NCI-H146 (cell line): ENCODE results near the gene PLSCR3.
"Not testable (repeated sequence)": the region's sequence is repeated elsewhere in the genome, so short reads cannot be mapped to it uniquely, and the experiment has no call there.

Experiments
- DNase-seq: peaks from one replicate; lab custom pipeline; 2025; lab: John Stamatoyannopoulos, UW

The PLSCR3 gene

GRCh38 chr17:7380321-7380720 lies 14.0 kb downstream of the PLSCR3 start:
- peak; percentile 57 for DNase-seq

GRCh38 chr17:7379134-7379533 lies 15.2 kb downstream of the PLSCR3 start:
- DNase-seq: no peak

DNA sequence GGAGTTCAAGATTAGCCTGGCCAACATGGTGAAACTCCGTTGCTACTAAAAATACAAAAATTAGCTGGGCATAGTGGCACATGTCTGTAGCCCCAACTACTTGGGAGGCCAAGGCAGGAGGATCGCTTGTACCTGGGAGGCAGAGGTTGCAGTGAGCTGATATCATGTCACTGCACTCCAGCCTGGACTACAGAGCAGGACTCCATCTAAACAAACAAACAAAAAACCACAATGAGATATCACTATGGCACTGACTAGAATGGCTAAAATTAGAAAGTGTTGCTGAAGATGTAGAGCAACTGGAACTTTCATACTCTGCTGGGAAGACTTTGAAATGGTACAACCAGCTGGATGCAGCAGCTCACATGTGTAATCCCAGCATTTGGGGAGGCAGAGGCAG lies 20.0 kb downstream of the PLSCR3 start:
- no peak for DNase-seq

DNA sequence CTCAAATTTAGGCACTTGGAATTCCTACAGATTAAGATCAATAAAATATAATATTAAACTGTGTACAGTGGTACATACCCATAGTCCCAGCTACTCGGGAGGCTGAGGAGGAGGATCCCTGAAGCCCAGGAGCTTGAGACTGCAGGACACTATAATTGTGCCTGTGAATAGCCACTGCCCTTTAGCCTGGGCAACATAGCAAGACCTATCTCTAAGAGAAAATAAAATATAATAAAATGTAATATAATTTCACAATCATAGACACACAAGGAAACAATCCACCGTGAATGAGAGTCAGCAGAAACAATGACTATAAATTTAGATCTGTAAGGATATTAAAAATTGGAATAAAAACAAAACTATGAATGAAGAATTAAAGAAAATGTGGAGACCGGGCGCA lies 23.5 kb downstream of the PLSCR3 start:
- DNase-seq: no peak

DNA sequence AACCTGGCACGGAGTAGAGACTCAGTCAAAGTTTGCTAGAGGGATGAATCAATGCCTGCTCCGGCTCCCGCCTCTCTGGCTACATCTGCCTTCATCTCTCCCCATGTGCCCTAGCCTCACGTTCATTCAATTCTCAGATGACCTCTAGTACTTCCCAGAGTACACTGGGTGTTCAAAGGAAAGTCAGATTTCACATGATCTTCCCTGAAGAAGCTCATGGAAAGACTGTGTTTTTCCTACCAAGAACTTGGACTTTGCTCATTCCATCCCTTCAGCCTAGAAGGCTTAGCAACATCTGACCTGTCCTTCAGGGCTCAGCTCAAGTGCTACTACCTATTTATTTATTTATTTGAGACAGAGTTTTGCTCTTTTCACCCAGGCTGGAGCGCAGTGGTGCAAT lies 24.5 kb downstream of the PLSCR3 start:
- no peak for DNase-seq

- DNase-seq: not testable (repeated sequence)
These were observed 25.7 kb downstream of the PLSCR3 start for GRCh38 chr17:7368599-7368994.

DNA sequence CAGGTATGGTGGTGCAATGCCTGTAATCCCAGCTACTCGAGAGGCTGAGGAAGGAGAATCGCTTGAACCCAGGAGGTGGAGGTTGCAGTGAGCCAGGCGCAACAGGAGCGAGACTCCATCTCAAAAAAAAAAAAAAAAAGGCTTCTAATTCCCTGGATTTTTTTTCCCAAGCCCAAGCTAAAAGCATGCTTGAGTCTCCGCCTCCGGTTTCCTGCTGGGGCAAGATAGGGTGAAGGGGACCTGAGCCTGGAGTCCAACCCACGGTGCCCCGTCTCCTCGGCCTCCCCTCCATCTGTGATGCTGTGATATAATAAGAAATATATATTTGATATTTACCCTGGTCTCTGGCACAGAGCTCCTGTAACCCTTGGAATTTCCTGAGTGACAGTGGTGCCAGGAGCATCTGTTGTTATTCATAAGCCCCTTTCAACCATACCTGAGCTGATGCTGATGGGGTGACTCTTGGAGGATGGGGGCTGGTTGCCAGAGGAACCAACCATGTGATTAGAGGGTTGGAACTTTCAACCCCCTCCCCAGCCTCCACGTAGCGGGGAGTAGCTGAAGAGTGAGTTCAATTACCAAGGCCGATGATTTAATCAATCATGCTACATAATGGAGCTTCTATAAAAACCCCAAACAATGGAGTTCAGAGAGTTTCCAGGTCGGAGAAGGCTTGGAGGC lies 26.3 kb downstream of the PLSCR3 start:
- DNase-seq: no peak

- DNase-seq: no peak
These were observed 27.2 kb downstream of the PLSCR3 start for GRCh38 chr17:7367083-7367482.

- not testable (repeated sequence) for DNase-seq
These were observed 28.4 kb downstream of the PLSCR3 start for GRCh38 chr17:7365963-7366362.

DNA sequence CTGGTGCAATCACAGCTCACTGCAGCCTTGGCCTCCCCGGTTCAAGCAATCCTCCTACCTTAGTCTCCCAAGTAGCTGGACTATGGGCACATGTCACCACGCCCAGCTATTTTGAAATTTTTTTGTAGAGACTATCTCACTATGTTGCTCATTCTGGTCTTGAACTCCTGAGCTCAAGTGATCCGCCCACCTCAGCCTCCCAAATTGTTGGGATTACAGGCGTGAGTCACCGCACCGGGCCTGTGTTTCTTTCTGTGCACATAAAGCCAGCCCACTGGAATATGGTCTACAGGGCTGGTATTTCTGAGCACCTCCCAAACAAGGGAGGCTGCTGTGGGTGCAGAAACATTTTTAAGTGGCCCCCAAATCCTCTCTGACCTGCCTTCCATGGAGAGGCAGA lies 31.0 kb downstream of the PLSCR3 start:
- no peak for DNase-seq

DNA sequence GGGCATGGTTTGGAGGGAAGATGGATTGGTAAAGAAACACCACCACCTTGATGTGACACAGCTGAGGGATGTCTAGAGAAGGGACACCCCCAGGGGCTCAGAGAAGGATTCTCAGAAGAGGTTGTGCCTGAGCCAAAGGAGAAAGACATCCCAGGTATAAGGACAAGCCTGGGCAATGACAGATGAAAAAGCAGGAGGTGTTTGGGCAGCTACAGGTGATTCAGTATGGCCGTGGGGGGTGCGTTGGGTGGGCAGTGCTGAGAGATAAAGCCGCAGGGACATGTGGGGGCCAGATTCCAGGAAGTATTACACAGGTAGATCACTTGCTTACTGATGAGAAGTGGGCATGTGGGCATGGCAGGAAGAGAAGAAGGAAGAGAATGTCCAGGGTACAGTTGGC lies 32.4 kb downstream of the PLSCR3 start:
- DNase-seq: no peak

GRCh38 chr17:7357381-7357780 lies 36.9 kb downstream of the PLSCR3 start:
- DNase-seq: no peak

- DNase-seq: no peak
These were observed 37.6 kb downstream of the PLSCR3 start for GRCh38 chr17:7356756-7357155.

DNA sequence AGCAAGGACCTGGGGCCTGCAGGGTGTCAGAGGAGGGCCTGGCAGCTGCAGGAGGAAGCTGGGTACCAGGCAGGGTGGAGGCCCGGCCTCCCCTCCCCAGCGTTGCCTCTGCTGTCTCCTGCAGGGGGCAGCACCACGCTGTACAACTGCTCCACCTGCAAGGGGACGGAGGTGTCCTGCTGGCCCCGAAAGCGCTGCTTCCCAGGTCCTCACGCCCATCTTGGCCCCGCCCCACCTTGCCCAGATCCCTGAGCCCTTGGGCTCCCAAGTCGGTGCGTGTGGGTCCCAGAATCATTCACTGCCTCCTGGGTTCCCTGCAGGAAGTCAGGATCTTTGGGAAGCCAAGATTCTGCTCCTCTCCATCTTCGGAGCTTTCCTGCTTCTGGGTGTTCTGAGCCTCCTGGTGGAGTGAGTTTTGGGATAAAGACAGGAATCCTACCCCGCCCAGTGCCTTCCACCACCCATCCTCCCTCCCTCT lies 38.2 kb downstream of the PLSCR3 start:
- peak; percentile 83 for DNase-seq

DNA sequence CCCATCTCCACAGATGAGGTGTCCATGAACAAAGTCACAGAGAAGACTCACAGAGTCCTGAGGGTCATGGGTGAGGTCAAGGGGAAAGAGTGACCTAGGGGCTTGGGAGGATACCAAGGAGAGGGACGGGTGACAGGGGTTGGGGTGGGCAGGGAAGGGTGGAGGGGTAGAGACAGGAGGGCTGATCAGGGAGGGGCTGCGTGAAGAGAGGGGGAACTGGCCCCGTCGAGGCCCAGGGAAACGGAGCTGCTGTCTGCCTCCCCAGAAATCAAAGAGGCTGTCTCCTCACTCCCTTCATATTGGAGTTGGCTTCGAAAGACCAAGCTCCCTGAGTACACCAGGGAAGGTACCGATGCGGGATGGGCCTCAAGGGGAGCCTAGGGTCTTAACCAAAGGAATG lies 38.8 kb downstream of the PLSCR3 start:
- DNase-seq: no peak

DNA sequence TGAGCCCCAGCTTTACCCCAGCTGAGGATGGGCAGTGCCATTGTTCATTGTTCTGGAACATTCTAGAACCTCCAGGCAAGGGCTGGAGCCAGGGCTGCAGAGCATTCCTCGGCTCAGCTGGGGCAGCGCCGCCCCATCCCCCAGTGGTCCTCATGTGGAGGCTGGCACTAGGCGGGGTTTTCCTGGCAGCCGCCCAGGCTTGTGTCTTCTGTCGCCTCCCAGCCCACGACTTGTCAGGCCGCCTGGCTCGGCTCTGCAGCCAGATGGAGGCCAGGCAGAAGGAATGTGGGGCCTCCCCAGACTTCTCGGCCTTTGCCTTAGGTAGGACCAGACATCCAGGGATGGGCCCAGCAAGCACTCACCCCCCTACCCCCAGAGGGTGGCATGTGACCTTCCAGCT lies 39.3 kb downstream of the PLSCR3 start, which contains the start of gene TMEM95:
TMEM95 (plus strand) TSS at position 104 of the 400 bp plus-strand sequence; CDS start at position 153, 49 bp downstream.
- DNase-seq: no peak

DNA sequence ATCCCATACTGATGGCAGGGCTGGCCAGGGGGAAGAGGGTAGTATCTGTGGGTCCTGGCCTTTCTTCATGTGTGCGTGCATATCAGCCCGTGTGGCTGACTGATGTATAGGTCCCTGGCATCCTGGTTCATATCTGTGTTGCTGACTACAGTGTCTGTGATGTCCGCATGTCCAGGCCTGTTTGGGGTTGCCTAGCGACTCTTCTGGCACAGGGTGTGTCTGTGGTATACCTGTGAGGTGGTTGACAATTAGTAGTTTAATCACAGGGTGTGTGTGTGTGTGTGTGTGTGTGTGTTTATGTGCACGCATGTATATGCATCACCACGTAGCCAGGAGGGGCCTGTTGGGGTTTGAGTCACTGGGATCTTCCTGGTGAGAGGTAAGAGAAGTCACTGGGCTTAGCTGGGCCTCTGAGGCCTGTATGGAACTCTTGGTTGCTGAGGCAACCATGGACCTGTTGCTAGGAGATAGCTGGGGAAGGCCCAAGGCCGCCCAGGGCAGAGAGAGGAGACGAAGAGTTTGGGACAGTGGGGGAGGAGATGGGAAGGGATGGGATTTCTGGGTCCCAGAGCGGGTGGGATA lies 40.0 kb downstream of the PLSCR3 start:
- DNase-seq: peak; percentile 28

DNA sequence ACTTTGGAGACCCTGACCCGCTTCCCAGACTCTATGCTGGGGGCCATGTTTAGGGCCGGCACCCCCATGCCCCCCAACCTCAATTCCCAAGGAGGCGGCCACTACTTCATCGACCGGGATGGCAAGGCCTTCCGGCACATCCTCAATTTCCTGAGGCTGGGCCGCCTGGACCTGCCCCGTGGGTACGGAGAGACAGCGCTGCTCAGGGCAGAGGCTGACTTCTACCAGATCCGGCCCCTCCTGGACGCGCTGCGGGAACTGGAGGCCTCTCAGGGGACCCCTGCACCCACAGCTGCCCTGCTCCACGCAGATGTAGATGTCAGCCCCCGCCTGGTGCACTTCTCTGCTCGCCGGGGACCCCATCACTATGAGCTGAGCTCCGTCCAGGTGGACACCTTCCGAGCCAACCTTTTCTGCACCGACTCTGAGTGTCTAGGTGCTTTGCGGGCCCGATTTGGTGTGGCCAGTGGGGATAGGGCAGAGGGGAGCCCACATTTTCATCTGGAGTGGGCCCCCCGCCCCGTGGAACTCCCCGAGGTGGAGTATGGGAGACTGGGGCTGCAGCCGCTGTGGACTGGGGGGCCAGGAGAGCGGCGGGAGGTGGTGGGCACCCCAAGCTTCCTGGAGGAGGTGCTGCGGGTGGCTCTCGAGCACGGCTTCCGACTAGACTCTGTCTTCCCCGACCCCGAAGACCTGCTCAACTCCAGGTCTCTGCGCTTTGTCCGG lies 41.3 kb downstream of the PLSCR3 start:
- no peak for DNase-seq

DNA sequence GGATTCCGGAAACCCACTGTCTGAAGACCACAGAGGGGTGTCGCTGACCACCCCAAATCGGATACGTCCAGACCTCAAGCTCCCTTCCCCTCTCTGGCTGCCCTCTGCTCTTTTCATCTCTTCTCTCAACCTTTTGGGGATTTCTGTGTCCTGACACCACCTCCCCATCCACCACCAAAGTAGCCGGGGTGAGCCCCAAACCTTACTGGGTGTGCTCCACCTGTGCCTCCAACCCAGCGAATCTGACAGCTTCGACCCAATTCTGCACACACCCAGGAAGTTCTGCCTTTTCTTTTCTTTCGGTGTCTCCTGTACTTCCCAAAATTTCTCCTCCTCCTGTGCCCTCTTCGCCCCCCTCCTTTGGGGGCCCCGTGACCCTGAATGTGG lies 41.8 kb downstream of the PLSCR3 start:
- no peak for DNase-seq

- peak; percentile 74 for DNase-seq
These were observed 42.4 kb downstream of the PLSCR3 start, which contains the start of gene KCTD11 for GRCh38 chr17:7351665-7352502. TSS of gene KCTD11 (plus strand) at chr17:7352162.

DNA sequence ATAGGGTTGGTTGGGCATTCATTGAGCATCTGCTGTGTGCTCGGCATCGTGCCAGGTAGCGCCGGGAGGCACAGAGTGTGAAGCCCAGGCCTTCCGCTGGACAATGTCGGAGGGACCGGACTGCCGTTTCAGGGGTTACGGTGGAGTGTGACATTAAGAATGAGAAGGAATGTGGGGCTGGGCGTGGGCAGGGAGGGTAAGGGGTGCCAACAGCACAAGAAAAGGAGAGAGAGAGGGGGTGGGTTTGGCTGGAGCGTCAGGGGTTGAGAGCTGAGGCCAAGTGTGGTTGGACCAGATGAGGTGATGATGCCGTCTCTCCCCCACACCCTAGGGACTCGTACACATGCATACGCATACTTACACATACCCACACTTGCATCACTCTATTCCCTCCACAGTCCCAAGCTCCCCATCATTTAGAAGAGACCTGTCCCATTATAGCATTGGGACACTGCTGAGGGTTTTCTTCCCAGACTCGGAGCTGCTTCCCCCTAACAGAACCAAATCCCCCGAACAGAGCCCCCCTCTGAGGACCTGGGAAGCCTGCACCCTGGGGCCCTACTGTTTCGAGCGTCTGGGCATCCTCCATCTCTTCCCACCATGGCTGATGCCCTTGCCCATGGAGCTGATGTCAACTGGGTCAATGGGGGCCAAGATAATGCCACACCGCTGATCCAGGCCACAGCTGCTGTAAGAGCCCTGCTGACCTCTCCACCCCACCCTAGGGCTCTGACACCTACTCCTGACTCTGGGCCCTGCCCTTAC lies 45.7 kb downstream of the PLSCR3 start:
- peak; percentile 17 for DNase-seq
